ENCODE measurements around the gene CUBN.

GRCh38 chr10:17179002-17179401 lies 49.4 kb upstream of the CUBN start:
- no peak for TF ChIP-seq CTCF (IDR thresholded peaks at IDR 0.05)
- no peak for TF ChIP-seq POLR2A (IDR thresholded peaks at IDR 0.05)
